Stimulated activated CD4-positive, alpha-beta T cell treated with anti-CD3 and anti-CD28 coated beads, TNF-alpha, amount 100 ng/mL, for 24 hours (primary cell): Measurements from ENCODE around the gene KISS1.

Source experiments
- DNase-seq, 3 experiments: peaks; one replicate each; pipeline ENCODE4 v3.0.0-alpha.2; 2020; ENCODE audit warnings: low read depth in 3 of 3

KISS1 gene

GRCh38 chr1:204141131-204141530 is 55.2 kb downstream of the KISS1 start:
- DNase-seq = no peak
